GM12891 (cell line): ENCODE measurements around the gene SIRT5.

Experiments
- PAX5 ChIP-seq: IDR thresholded peaks from 2 replicates; pipeline ENCODE4 v1.6.1; 2011; ENCODE audit warnings: low read length, moderate library complexity, mild to moderate bottlenecking; ENCODE audit not compliant: insufficient read depth, severe bottlenecking
- POLR2A ChIP-seq: IDR thresholded peaks from 2 replicates; pipeline ENCODE4 v1.6.1; 2011; ENCODE audit warnings: low read depth, low read length, control low read depth
- POLR2AphosphoS5 ChIP-seq: IDR thresholded peaks from 2 replicates; pipeline ENCODE4 v1.6.1; 2011; ENCODE audit warnings: low read depth, low read length, control low read depth
- SPI1 ChIP-seq: IDR thresholded peaks from 2 replicates; pipeline ENCODE4 v1.6.1; 2011; ENCODE audit warnings: low read depth, low read length, control low read depth
- TAF1 ChIP-seq: IDR thresholded peaks from 2 replicates; pipeline ENCODE4 v1.6.1; 2011; ENCODE audit warnings: low read depth, low read length, control low read depth

DNA sequence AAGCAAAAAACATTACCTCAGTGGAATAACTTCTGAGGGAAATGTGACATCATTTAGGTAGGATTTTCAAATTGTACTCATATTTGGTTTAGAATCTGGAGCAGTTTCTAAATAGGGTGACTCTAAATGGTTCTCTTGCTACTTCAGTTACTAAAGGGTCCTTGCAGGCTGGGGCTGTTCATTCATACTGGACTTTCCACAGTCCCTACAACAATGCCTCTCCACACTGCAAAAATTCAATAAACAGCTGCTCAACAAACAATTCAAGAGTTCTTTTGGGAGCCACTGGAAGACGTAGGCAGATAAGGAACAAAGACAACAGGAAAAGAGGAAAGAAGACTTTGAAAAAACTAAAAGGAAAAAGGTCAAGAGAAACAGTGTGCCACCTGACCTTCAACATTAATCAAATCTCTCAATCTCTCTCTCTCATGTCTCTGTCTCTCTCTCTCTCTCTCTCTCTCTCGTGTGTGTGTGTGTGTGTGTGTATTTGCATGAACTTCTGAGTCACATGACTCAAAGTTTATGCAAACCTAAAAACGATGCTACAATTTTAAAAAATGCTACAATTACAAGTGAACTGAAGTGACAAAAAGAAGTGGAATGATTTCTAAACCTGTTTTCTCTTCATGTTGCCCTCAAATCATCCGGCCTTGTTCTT is 55.2 kb downstream of the SIRT5 start:
- TF ChIP-seq TAF1 = no peak
- TF ChIP-seq POLR2AphosphoS5 = no peak
- TF ChIP-seq POLR2A = no peak
- no peak for TF ChIP-seq PAX5
- TF ChIP-seq SPI1 = no peak
